ENCODE results near the gene TELO2.

- TF ChIP-seq CTCF (IDR thresholded peaks at IDR 0.05) (no peak), POLR2A (IDR thresholded peaks at IDR 0.05) (no peak)
Measured at GRCh38 chr16:1491327-1491726, 1.8 kb upstream of the TELO2 start.

All from esophagus squamous epithelium (tissue), 4 donors.